Small intestine (tissue), 7 donors: ENCODE measurements around the gene SRF. TPM values are rescaled to one million over a fixed set of nuclear protein-coding genes. Genes with fewer than 3 reads are reported as not detected.

Source experiments
- DNase-seq, 2 donors: peaks; one replicate each; pipeline versions ENCODE4 v3.0.0 to v3.0.0-alpha.2; 2013
- FAIRE-seq: peaks from 2 replicates; lab custom pipeline; 2012; peaks lifted over from hg19 to GRCh38; lab: Jason Lieb, UNC
- H3K27ac ChIP-seq, 3 donors: one replicate each; pipeline ENCODE4 v1.5.1; 2013; ENCODE audit warnings: low read length in 2 of 3, mild to moderate bottlenecking in 2 of 3, control low read depth in 1 of 3, inconsistent platforms in 1 of 3, low read depth in 1 of 3, moderate library complexity in 1 of 3
- H3K27me3 ChIP-seq, 3 donors: one replicate each; pipeline ENCODE4 v1.6.1; 2013; ENCODE audit warnings: low read length in 3 of 3, inconsistent platforms in 1 of 3; ENCODE audit not compliant: control insufficient read depth in 3 of 3, insufficient read depth in 3 of 3
- H3K36me3 ChIP-seq, 3 donors: one replicate each; pipeline ENCODE4 v1.6.1; 2013; ENCODE audit warnings: low read length in 3 of 3, inconsistent platforms in 1 of 3, low read depth in 1 of 3, mild to moderate bottlenecking in 1 of 3, moderate library complexity in 1 of 3; ENCODE audit not compliant: control insufficient read depth in 3 of 3, insufficient read depth in 2 of 3
- H3K4me1 ChIP-seq, 3 donors: one replicate each; pipeline ENCODE4 v1.6.1; 2013; ENCODE audit warnings: low read length in 2 of 3, inconsistent platforms in 1 of 3, low read depth in 1 of 3, mild to moderate bottlenecking in 1 of 3, moderate library complexity in 1 of 3; ENCODE audit not compliant: control insufficient read depth in 3 of 3, insufficient read depth in 2 of 3
- H3K4me3 ChIP-seq, 3 donors: one replicate each; pipeline ENCODE4 v1.5.1; 2013; ENCODE audit warnings: low read length in 3 of 3, control low read depth in 1 of 3, inconsistent platforms in 1 of 3, low read depth in 1 of 3, mild to moderate bottlenecking in 1 of 3, moderate library complexity in 1 of 3
- H3K9me3 ChIP-seq, 2 donors: one replicate each; pipeline ENCODE4 v1.6.1; 2013; ENCODE audit warnings: low read depth in 1 of 2, low read length in 1 of 2; ENCODE audit not compliant: control insufficient read depth in 2 of 2, insufficient read depth in 1 of 2
- WGBS, 3 donors: extraction: QIAGEN DNeasy Blood & Tissue Kit; methylation state at CpG; one replicate each; pipeline ENCODE4 v1.1.7; 2013; 5-methylcytosine and 5-hydroxymethylcytosine counted together
- polyA plus RNA-seq, 4 donors: library from polyadenylated mRNA; stranded (reverse) in 3 of 4; unstranded in 1 of 4; fragments of 200-250 nt in 3 of 4; fragments of 120-200 nt in 1 of 4; gene quantifications; one replicate each; pipeline versions ENCODE4 v1.2.1 to v1.2.3, GENCODE V29; 2013
- donor health status: healthy with polysubstance abuse.
- donor health status: control.
- donor health status: control.
- donor health status: Bipolar disorder and iron deficiency.
- donor health status: healthy.

The SRF gene
- polyA plus RNA-seq, 4 donors = 8.9 to 24.0 (median 16.2) TPM

DNA sequence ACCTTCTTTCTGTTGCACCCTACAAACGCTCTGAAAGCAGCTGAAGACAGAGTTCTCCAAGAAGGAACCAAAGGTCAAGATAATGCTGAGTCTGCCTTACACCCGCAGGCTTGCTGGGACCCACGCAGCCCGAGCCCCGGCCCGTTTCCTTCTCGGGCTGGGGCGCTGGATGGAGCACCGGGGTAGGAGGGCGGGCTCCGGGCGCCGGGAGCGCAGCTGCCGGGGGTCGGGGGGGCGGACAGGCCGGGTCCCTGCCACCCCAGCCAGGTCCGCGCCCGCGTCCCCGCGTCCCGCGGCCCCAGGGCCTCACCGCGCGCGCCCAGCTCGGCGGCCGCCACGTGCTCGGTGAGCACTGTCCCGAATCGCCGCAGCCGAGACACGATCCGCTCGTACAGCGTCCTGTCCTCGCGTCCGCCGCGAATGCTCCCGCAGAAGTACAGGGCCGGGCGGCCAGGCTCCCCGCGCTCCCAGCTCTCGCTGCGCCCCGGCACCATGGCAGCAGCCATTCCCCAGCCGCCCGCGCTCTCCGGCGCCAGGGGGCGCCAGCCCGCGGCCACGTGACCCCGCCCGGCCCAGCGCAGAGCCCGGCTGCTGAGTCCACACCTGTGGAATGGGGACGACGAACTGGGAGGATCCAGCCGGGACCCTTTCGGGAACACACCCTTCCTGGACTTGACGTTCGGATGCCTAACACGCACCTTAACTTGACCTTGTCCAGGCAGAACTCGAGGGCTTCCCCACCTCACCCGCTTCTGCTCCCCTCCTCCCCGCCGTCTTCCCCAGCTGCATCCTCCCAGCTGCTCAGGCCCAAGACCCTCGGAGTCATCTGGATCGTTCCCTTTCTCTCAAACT is 58.1 kb downstream of the SRF start, which contains the start of gene DNPH1:
Gene DNPH1 (minus strand): TSS at position 531 of the 852 bp plus-strand sequence. CDS start 25 bp downstream, at position 506.
- H3K9me3 ChIP-seq = no peaks in the 10 kb centered on the region
- peak within 1 kb of the TSS; percentile 44 to 85 (median 62) for H3K27ac ChIP-seq
- peaks cover 2 to 17% (median 7%) of the 10 kb centered on the region in 3 donors for H3K4me1 ChIP-seq
- H3K36me3 ChIP-seq = peaks cover 0 to 30% (median 0%) of the 10 kb centered on the region in 3 donors
- WGBS, 3 donors = 2 to 5% (median 4%) methylated on average over 54 to 82 of the region's 82 CpGs
- FAIRE-seq = no peak
- DNase-seq = peak; percentile 79 to 95
- H3K27me3 ChIP-seq = peaks cover 0 to 5% (median 0%) of the 10 kb centered on the region in 3 donors
- H3K4me3 ChIP-seq = peak within 1 kb of the TSS; percentile 45 to 86 (median 84)

DNA sequence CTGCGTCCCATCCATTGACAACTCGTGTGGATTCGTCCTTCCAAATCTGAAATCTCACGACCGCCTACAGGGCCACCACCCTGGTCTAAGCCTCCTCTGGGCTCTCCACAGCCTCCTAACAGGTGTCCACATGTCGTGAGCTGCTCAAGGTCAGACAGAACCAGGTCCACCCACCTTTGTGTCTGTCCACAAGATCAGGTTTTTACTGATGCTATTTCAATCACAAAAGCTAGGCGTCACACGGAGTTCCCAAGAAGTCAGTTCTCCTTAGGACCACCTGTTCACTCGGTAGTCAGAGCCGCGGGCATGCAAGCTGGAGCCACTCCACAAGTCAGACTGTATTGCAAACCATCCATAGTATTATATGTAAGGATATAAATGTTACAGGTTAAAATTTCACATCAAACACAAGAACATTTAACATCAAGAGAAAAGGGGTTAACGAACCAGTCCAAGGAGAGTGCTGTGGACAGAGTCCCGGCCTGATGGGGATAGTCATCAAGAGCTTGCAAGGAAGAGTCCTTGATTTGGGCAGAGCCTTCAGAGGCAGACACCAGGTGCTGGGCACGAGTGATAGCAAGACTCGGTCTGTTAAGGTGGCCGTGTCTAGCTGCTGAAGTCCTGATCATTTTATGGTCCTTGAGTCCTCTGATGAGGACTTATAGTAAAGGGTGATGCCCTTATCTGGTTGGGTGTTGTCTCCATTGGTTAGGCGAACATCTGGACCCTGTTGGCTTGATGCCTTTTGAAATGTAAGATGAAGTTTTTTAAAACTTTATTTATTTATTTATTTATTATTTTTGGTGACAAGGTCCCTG is 58.9 kb downstream of the SRF start:
- H3K4me3 ChIP-seq = peak overlapping the region in 1 of 3 donors; percentile 45

DNA sequence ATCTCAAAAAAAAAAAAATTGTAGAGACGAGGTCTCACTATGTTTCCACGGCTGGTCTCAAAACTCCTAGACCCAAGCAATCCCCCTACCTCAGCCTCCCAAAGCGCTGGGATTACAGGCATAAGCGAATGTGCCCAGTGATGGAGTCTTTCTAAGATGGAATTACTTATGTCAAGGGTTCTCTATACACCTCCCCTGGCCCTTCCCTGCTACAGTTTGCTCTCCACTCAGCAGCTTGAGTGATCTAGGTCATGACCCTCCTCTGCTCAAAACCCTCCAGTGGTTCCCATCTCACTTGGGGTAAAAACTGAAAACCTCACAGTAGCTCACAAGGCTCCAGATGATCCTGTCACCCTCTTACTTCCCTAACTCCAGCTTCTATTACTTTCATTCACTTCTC is 60.0 kb downstream of the SRF start:
- FAIRE-seq = no peak
- H3K9me3 ChIP-seq = no peaks in the 10 kb centered on the region
- H3K27me3 ChIP-seq = peaks cover 0 to 5% (median 1%) of the 10 kb centered on the region in 3 donors
- H3K4me1 ChIP-seq = peaks cover 2 to 17% (median 5%) of the 10 kb centered on the region in 3 donors
- no peak overlapping the region for H3K27ac ChIP-seq
- DNase-seq = no peak
- H3K4me3 ChIP-seq = no peak overlapping the region
- WGBS, 3 donors = 91 to 95% (median 92%) methylated on average over 4 of the region's 4 CpGs
- peaks cover 0 to 13% (median 0%) of the 10 kb centered on the region in 3 donors for H3K36me3 ChIP-seq

More for the DNA sequence above, 58.9 kb downstream of the SRF start:
- peaks cover 0 to 23% (median 0%) of the 10 kb centered on the region in 3 donors for H3K36me3 ChIP-seq
- WGBS, 3 donors = 64 to 75% (median 73%) methylated on average over 17 of the region's 17 CpGs
- FAIRE-seq = no peak
- no peak overlapping the region for H3K27ac ChIP-seq
- peaks cover 2 to 17% (median 5%) of the 10 kb centered on the region in 3 donors for H3K4me1 ChIP-seq
- H3K27me3 ChIP-seq = peaks cover 0 to 5% (median 0%) of the 10 kb centered on the region in 3 donors
- no peaks in the 10 kb centered on the region for H3K9me3 ChIP-seq
- no peak for DNase-seq

Other genes with a start within 250 kb of the SRF start
- 10 to 100 TPM in 3 of 4 donors, 1 to 10 TPM in 1; 8.7 to 57.3 (median 25.3) TPM for gene CNPY3, start 241.8 kb upstream of the SRF start, polyA plus RNA-seq
- gene GNMT, start 210.5 kb upstream of the SRF start, polyA plus RNA-seq = under 1 TPM in 2 of 4 donors, not detected in 2; 0.34 to 0.35 TPM
- gene PEX6, start 192.1 kb upstream of the SRF start, polyA plus RNA-seq = 10 to 100 TPM; 17.8 to 51.4 (median 35.9) TPM
- 10 to 100 TPM; 44.2 to 96.8 (median 58.1) TPM for gene PPP2R5D, start 186.7 kb upstream of the SRF start, polyA plus RNA-seq
- gene MEA1, start 157.3 kb upstream of the SRF start, polyA plus RNA-seq = 10 to 100 TPM; 62.6 to 90.8 (median 74.8) TPM
- 100 to 1,000 TPM in 1 of 4 donors, 10 to 100 TPM in 3; 72.4 to 103 (median 75.3) TPM for gene KLHDC3, start 157.0 kb upstream of the SRF start, polyA plus RNA-seq
- 10 to 100 TPM; 32.2 to 50.0 (median 42.0) TPM for gene RRP36, start 149.6 kb upstream of the SRF start, polyA plus RNA-seq
- 10 to 100 TPM in 1 of 4 donors, 1 to 10 TPM in 3; 5.7 to 41.8 (median 6.7) TPM for gene CUL7, start 117.4 kb upstream of the SRF start, polyA plus RNA-seq
- 100 to 1,000 TPM in 2 of 4 donors, 10 to 100 TPM in 2; 53.4 to 127 (median 90.9) TPM for gene MRPL2, start 111.8 kb upstream of the SRF start, polyA plus RNA-seq
- gene KLC4, start 111.6 kb upstream of the SRF start, polyA plus RNA-seq = 100 to 1,000 TPM in 3 of 4 donors, 10 to 100 TPM in 1; 36.3 to 333 (median 206) TPM
- gene PTK7, start 95.0 kb upstream of the SRF start, polyA plus RNA-seq = 10 to 100 TPM in 2 of 4 donors, 1 to 10 TPM in 2; 1.1 to 36.5 (median 6.9) TPM
- gene CUL9, start 10.9 kb downstream of the SRF start, polyA plus RNA-seq = 10 to 100 TPM; 22.2 to 86.2 (median 52.5) TPM
- 100 to 1,000 TPM; 192 to 370 (median 327) TPM for gene DNPH1, start 58.2 kb downstream of the SRF start, polyA plus RNA-seq
- gene TTBK1, start 72.2 kb downstream of the SRF start, polyA plus RNA-seq = 1 to 10 TPM in 2 of 4 donors, under 1 TPM in 2; 0.89 to 2.1 (median 1.0) TPM
- under 1 TPM in 2 of 4 donors, not detected in 2; 0.10 to 0.50 TPM for gene SLC22A7, start 127.0 kb downstream of the SRF start, polyA plus RNA-seq
- gene CRIP3, start 137.6 kb downstream of the SRF start, polyA plus RNA-seq = 1 to 10 TPM in 3 of 4 donors, under 1 TPM in 1; 0.89 to 3.4 (median 2.5) TPM
- 10 to 100 TPM in 1 of 4 donors, 1 to 10 TPM in 3; 3.5 to 18.1 (median 5.0) TPM for gene ZNF318, start 198.4 kb downstream of the SRF start, polyA plus RNA-seq